Naive thymus-derived CD4-positive, alpha-beta T cell (primary cell): Measurements from ENCODE around the gene SPAG16. TPM values are rescaled to one million over a fixed set of nuclear protein-coding genes. Genes with fewer than 3 reads are reported as not detected.

Source experiments
- ATAC-seq: fragments of 150-1000 bp; cut with Tn5 transposase; 2 replicates; pipeline ENCODE4 v1.10.0; 2021; ENCODE audit warnings: mild to moderate bottlenecking, moderate library complexity
- CTCF ChIA-PET: fragments of 350-600 bp; sonication (Branson Sonifier 250); formaldehyde crosslinking; loops from one replicate; lab custom pipeline; 2021; ENCODE audit warnings: antibody characterized with exemption; lab: Charles Lee
- POLR2A ChIA-PET: fragments of 350-600 bp; sonication (Branson Sonifier 250); formaldehyde crosslinking; loops from one replicate; lab custom pipeline; 2021; ENCODE audit warnings: antibody characterized with exemption, inconsistent platforms; lab: Charles Lee
- DNase-seq, 9 donors: peaks; one replicate each; pipeline versions ENCODE4 v3.0.0 to v3.0.0-alpha.2; 2020 to 2022; ENCODE audit warnings: mixed read lengths in 1 of 9
- H3K27ac ChIP-seq: one replicate; pipeline ENCODE4 v1.7.0; 2013; ENCODE audit warnings: mild to moderate bottlenecking, low read depth, low read length, moderate library complexity
- H3K27me3 ChIP-seq, 2 donors: one replicate each; pipeline ENCODE4 v1.7.0; 2013; ENCODE audit warnings: low read length in 2 of 2, mild to moderate bottlenecking in 2 of 2, moderate library complexity in 2 of 2; ENCODE audit not compliant: control insufficient read depth in 2 of 2, insufficient read depth in 2 of 2
- H3K36me3 ChIP-seq, 3 experiments: 1 replicate in 2 of 3; 2 replicates in 1 of 3; pipeline ENCODE4 v1.7.0; 2013; ENCODE audit warnings: low read length in 3 of 3, mild to moderate bottlenecking in 3 of 3, moderate library complexity in 1 of 3; ENCODE audit not compliant: insufficient read depth in 3 of 3, control insufficient read depth in 2 of 3
- H3K4me1 ChIP-seq, 2 donors: one replicate each; pipeline ENCODE4 v1.7.0; 2013; ENCODE audit warnings: low read length in 2 of 2, mild to moderate bottlenecking in 2 of 2, moderate library complexity in 1 of 2; ENCODE audit not compliant: control insufficient read depth in 2 of 2, insufficient read depth in 2 of 2
- H3K4me3 ChIP-seq: 2 replicates; pipeline ENCODE4 v1.7.0; 2013; ENCODE audit warnings: mild to moderate bottlenecking, low read length
- H3K9me3 ChIP-seq, 3 experiments: 1 replicate in 2 of 3; 2 replicates in 1 of 3; pipeline ENCODE4 v1.7.0; 2013; ENCODE audit warnings: low read length in 3 of 3; ENCODE audit not compliant: control insufficient read depth in 2 of 3
- H3K27ac Mint-ChIP-seq, 9 donors: one replicate each; pipeline ENCODE4 v1.8.0; 2020 to 2022; ENCODE audit warnings: mixed read lengths in 9 of 9, mild to moderate bottlenecking in 8 of 9, moderate library complexity in 5 of 9, inconsistent platforms in 2 of 9
- H3K27me3 Mint-ChIP-seq, 5 donors: one replicate each; pipeline ENCODE4 v1.8.0; 2021 to 2022; ENCODE audit warnings: mixed read lengths in 5 of 5, mild to moderate bottlenecking in 1 of 5
- H3K36me3 Mint-ChIP-seq, 5 donors: one replicate each; pipeline ENCODE4 v1.8.0; 2020 to 2022; ENCODE audit warnings: mixed read lengths in 5 of 5, mild to moderate bottlenecking in 3 of 5, inconsistent platforms in 1 of 5
- H3K4me1 Mint-ChIP-seq, 7 donors: one replicate each; pipeline ENCODE4 v1.8.0; 2020 to 2022; ENCODE audit warnings: mixed read lengths in 7 of 7, mild to moderate bottlenecking in 3 of 7, inconsistent platforms in 1 of 7
- H3K4me3 Mint-ChIP-seq, 10 donors: one replicate each; pipeline ENCODE4 v1.8.0; 2020 to 2022; ENCODE audit warnings: mild to moderate bottlenecking in 10 of 10, mixed read lengths in 10 of 10, moderate library complexity in 6 of 10, inconsistent platforms in 2 of 10
- H3K9me3 Mint-ChIP-seq, 11 donors: one replicate each; pipeline ENCODE4 v1.8.0; 2020 to 2022; ENCODE audit warnings: mixed read lengths in 11 of 11, mild to moderate bottlenecking in 4 of 11, inconsistent platforms in 1 of 11, moderate library complexity in 1 of 11
- intact Hi-C, 2 donors: fragments of 100-400 bp; cut with micrococcal nuclease; formaldehyde crosslinking; loops; one replicate each; pipeline ENCODE4 v1.15.1; 2023
- polyA plus RNA-seq, 2 donors: library from polyadenylated mRNA; unstranded; fragments of 300-500 nt; fragmentation: Illumina TruSeq; gene quantifications; one replicate each; pipeline ENCODE4 v1.2.3, GENCODE V29; 2021
- total RNA-seq, 6 experiments: library from RNA in 5 of 6; stranded (reverse) in 5 of 6; gene quantifications; 1 replicate in 5 of 6; 2 replicates in 1 of 6; pipeline ENCODE4 v1.2.3 and lab custom pipeline; 2021 to 2026

The SPAG16 gene
- total and polyA plus RNA-seq, 7 experiments from 2014 or later = 4.7 to 20.2 (median 7.4) TPM

DNA sequence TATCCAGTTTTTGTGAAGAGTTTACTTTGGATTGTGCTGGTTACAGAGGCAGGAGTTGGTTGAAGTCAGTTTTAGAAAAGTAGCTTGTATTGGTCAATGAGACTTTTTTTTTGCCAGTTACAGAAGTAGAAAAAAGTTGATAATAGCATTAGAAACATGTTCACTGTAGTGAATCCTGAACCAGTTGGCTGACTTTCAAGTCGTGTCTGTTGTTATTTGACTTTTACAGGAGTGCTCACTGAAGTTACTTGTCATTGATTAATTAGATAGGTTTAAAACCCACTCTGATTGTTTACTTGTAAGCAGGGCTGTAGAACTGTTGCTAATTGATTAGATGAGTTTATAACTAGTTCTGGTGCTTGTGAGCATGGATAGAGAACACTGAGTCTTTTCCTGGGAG is 814.5 kb downstream of the SPAG16 start:
- Histone ChIP-seq H3K36me3 (no peaks in the 10 kb centered on the region), H3K27ac (no peak overlapping the region), H3K4me3 (no peak overlapping the region), H3K4me1 (no peaks in the 10 kb centered on the region), H3K9me3 (no peaks in the 10 kb centered on the region), H3K27me3 (no peaks in the 10 kb centered on the region)
- H3K27ac Mint-ChIP-seq = no peak overlapping the region
- ATAC-seq = no peak
- H3K4me3 Mint-ChIP-seq = no peak overlapping the region
- no peaks in the 10 kb centered on the region for H3K27me3 Mint-ChIP-seq
- ChIA-PET CTCF (no interaction called here), POLR2A (no interaction called here)
- H3K9me3 Mint-ChIP-seq = peaks cover 0 to 10% (median 2%) of the 10 kb centered on the region in 11 donors
- intact Hi-C loops = no loop called here
- peaks cover 0 to 4% (median 0%) of the 10 kb centered on the region in 5 donors for H3K36me3 Mint-ChIP-seq
- H3K4me1 Mint-ChIP-seq = no peaks in the 10 kb centered on the region
- DNase-seq = no peak

DNA sequence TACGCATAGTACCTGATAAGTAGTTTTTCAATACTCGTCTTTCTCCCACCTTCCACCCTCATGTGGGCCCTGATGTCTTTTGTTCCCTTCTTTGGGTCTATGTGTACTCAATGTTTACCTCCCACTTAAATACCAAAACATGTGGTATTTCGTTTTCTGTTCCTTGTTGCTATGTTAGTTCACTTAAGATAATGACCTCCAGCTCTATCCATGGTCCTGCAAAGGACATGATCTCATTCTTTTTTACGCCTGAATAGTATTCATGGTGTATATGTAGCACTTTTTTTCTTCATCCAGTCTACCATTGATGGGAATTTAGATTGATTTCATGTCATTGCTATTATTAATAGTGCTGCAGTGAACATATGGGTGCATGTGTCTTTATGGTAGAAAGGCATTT is 816.2 kb downstream of the SPAG16 start:
- Histone ChIP-seq H3K9me3 (no peaks in the 10 kb centered on the region), H3K27me3 (no peaks in the 10 kb centered on the region), H3K4me3 (no peak overlapping the region), H3K27ac (no peak overlapping the region), H3K4me1 (no peaks in the 10 kb centered on the region), H3K36me3 (no peaks in the 10 kb centered on the region)
- H3K36me3 Mint-ChIP-seq = peaks cover 0 to 4% (median 0%) of the 10 kb centered on the region in 5 donors
- intact Hi-C loops = no loop called here
- H3K27ac Mint-ChIP-seq = no peak overlapping the region
- no peaks in the 10 kb centered on the region for H3K27me3 Mint-ChIP-seq
- ChIA-PET CTCF (no interaction called here), POLR2A (no interaction called here)
- no peak for ATAC-seq
- no peak overlapping the region for H3K4me3 Mint-ChIP-seq
- no peak for DNase-seq
- H3K9me3 Mint-ChIP-seq = peaks cover 0 to 10% (median 4%) of the 10 kb centered on the region in 11 donors
- peaks cover 0 to 2% (median 0%) of the 10 kb centered on the region in 7 donors for H3K4me1 Mint-ChIP-seq

DNA sequence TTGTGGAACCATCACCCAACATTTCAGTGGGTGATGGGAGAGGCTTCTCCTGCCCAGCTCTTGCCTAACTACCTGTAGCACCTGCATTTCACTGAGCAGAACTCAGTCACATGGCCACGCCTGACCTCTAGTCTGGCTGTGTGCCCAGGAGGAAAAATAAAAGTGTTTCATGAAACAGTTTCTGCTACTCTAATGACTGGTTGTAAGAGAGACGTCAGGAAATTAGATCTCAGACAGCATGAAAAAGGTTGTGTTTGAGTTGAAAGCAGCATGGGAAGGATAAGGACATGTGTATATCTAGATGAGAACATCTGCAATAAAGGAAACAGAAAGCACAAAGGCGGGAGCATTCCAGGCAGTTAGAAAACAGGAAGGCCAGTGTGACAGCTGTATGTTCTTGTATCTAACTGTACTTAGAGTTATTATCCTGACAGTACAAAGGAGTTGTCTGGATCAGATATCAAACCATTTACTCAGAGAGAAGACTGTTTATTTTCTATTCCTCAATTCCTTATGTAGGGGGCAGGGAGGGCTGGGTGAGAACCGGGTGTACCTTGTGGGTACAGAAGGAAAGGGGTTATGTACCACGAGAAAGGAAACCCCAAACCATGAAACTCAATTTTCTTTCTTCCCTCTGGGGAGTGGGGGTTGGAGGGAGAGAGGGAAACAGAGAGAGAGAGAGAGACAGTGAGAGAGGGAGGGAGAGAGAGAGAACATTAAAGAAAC is 819.2 kb downstream of the SPAG16 start:
- H3K4me3 ChIP-seq = no peak overlapping the region
- Mint-ChIP-seq H3K4me3 (no peak overlapping the region), H3K4me1 (peaks cover 0 to 2% (median 0%) of the 10 kb centered on the region in 7 donors), H3K36me3 (peaks cover 0 to 4% (median 0%) of the 10 kb centered on the region in 5 donors), H3K27me3 (no peaks in the 10 kb centered on the region), H3K27ac (no peak overlapping the region), H3K9me3 (peaks cover 0 to 10% (median 4%) of the 10 kb centered on the region in 11 donors)
- DNase-seq (no peak), ATAC-seq (no peak)
- ChIA-PET POLR2A (no interaction called here), CTCF (no interaction called here)
- no peaks in the 10 kb centered on the region for H3K9me3 ChIP-seq
- H3K36me3 ChIP-seq = no peaks in the 10 kb centered on the region
- H3K27me3 ChIP-seq = no peaks in the 10 kb centered on the region
- H3K4me1 ChIP-seq = no peaks in the 10 kb centered on the region
- intact Hi-C loops = no loop called here
- H3K27ac ChIP-seq = no peak overlapping the region

DNA sequence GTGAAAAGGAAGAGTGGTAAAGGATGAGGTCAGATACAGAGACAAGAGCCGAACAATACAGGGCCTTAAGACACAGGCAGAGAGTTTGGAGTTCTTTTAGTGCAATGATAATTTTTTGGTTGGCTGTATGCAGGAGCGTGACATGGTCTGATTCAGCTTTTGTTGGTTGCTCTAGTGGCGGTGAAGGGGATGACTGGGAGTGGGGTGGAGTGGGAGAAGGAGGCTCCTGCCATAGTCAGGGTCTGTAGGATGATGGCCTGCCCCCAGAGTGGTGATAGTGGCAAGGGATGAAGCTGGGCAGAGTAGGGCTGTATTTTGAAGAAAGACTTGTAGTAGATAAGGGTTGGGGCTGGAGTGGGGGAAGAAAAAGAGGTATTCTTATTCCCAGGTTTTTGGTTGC is 820.0 kb downstream of the SPAG16 start:
- no peaks in the 10 kb centered on the region for H3K4me1 ChIP-seq
- peaks cover 0 to 2% (median 0%) of the 10 kb centered on the region in 7 donors for H3K4me1 Mint-ChIP-seq
- no peak overlapping the region for H3K27ac ChIP-seq
- peaks cover 0 to 10% (median 4%) of the 10 kb centered on the region in 11 donors for H3K9me3 Mint-ChIP-seq
- ChIA-PET CTCF (no interaction called here), POLR2A (no interaction called here)
- no peaks in the 10 kb centered on the region for H3K27me3 Mint-ChIP-seq
- no peaks in the 10 kb centered on the region for H3K36me3 ChIP-seq
- H3K36me3 Mint-ChIP-seq = peaks cover 0 to 4% (median 0%) of the 10 kb centered on the region in 5 donors
- no peaks in the 10 kb centered on the region for H3K27me3 ChIP-seq
- intact Hi-C loops = no loop called here
- ATAC-seq = no peak
- no peak overlapping the region for H3K27ac Mint-ChIP-seq
- DNase-seq = no peak
- no peak overlapping the region for H3K4me3 Mint-ChIP-seq
- H3K9me3 ChIP-seq = no peaks in the 10 kb centered on the region
- no peak overlapping the region for H3K4me3 ChIP-seq

DNA sequence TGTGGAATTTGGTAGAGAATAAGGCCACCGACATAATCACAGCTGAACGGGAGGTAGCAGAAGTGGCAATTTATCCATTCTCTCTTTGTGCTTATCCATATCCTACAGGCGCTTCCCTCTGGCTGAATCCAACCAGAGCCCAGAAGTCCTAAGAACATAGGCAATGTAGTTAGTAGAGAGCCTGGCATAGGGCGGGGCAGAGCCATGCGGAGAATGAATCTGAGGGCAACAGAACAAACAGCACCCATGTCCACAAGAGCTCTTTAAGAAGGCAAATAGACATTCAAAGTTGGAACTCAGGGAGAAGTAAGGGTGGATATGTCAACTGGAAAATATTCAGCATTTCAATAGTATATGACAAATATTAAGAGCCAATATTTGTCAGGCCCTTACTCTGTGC is 820.7 kb downstream of the SPAG16 start:
- no peak overlapping the region for H3K4me3 Mint-ChIP-seq
- H3K27me3 Mint-ChIP-seq = no peaks in the 10 kb centered on the region
- peaks cover 0 to 10% (median 4%) of the 10 kb centered on the region in 11 donors for H3K9me3 Mint-ChIP-seq
- peaks cover 0 to 2% (median 0%) of the 10 kb centered on the region in 7 donors for H3K4me1 Mint-ChIP-seq
- H3K27me3 ChIP-seq = no peaks in the 10 kb centered on the region
- DNase-seq (no peak), ATAC-seq (no peak)
- no peaks in the 10 kb centered on the region for H3K4me1 ChIP-seq
- H3K4me3 ChIP-seq = no peak overlapping the region
- no peak overlapping the region for H3K27ac Mint-ChIP-seq
- CTCF ChIA-PET = no interaction called here
- H3K9me3 ChIP-seq = no peaks in the 10 kb centered on the region
- no peak overlapping the region for H3K27ac ChIP-seq
- H3K36me3 ChIP-seq = no peaks in the 10 kb centered on the region
- intact Hi-C loops = no loop called here
- POLR2A ChIA-PET = no interaction called here
- H3K36me3 Mint-ChIP-seq = peaks cover 0 to 4% (median 0%) of the 10 kb centered on the region in 5 donors

DNA sequence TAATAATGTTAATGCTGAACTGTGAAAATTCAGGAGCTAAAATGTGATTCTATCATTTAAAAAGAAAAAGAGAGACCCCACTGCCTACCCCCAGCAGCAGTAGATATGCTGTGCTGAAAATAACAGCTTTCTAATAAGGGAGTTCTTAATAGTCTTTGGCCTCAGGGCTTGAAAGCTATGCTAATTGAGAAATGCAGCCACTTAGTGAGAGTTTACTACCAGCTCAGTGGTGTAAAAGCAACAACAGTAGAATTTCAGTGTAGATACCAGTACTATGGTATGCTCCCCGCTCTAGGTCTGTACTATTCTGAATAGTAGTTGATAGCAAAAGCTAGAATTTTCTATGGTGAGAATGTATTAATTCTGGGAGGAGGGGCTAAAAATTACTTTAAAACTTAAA is 823.5 kb downstream of the SPAG16 start:
- Mint-ChIP-seq H3K27ac (no peak overlapping the region), H3K4me1 (peaks cover 0 to 2% (median 0%) of the 10 kb centered on the region in 7 donors)
- H3K27ac ChIP-seq = no peak overlapping the region

DNA sequence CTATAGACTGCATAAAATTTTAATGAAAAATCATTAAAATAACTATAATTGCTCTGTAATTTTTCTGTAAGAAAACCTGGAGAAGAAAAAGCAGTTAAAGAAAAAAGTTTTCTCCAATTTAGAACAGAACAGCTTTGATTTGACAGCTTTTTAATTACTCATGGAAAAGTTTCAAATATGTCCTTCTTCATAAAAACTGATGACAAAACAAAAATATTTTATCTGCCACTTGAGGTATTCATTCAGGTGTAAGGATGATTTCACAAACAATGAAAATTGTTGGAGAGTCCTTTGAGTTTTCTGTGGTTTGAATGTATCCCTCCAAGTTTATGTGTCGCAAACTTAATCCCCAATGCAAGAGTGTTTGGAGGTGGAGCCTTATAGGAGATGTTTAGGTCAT is 824.3 kb downstream of the SPAG16 start:
- peaks cover 0 to 7% (median 5%) of the 10 kb centered on the region in 11 donors for H3K9me3 Mint-ChIP-seq
- Histone ChIP-seq H3K4me1 (no peaks in the 10 kb centered on the region), H3K27ac (no peak overlapping the region), H3K9me3 (no peaks in the 10 kb centered on the region), H3K4me3 (no peak overlapping the region), H3K36me3 (no peaks in the 10 kb centered on the region), H3K27me3 (no peaks in the 10 kb centered on the region)
- ChIA-PET POLR2A (no interaction called here), CTCF (no interaction called here)
- ATAC-seq = no peak
- no peaks in the 10 kb centered on the region for H3K27me3 Mint-ChIP-seq
- H3K4me1 Mint-ChIP-seq = peaks cover 0 to 2% (median 0%) of the 10 kb centered on the region in 7 donors
- intact Hi-C loops = no loop called here
- no peak for DNase-seq
- H3K4me3 Mint-ChIP-seq = no peak overlapping the region
- H3K36me3 Mint-ChIP-seq = no peaks in the 10 kb centered on the region
- H3K27ac Mint-ChIP-seq = no peak overlapping the region

More for the DNA sequence above, 823.5 kb downstream of the SPAG16 start:
- POLR2A ChIA-PET = interaction anchor here (0.6 kb wide), 1 partner anchor 46 kb away, joined by 4 read pairs; no protein-coding TSS in a partner anchor
- H3K27me3 ChIP-seq = no peaks in the 10 kb centered on the region
- H3K36me3 ChIP-seq = no peaks in the 10 kb centered on the region
- no peak for ATAC-seq
- no peaks in the 10 kb centered on the region for H3K4me1 ChIP-seq
- no peak overlapping the region for H3K4me3 ChIP-seq
- intact Hi-C loops = no loop called here
- Mint-ChIP-seq H3K36me3 (no peaks in the 10 kb centered on the region), H3K4me3 (no peak overlapping the region), H3K27me3 (no peaks in the 10 kb centered on the region), H3K9me3 (peaks cover 0 to 7% (median 0%) of the 10 kb centered on the region in 11 donors)
- DNase-seq = no peak
- CTCF ChIA-PET = no interaction called here
- H3K9me3 ChIP-seq = no peaks in the 10 kb centered on the region
